SH-SY5Y (cell line): ENCODE results near the gene FH.

Source experiments
- GATA2 ChIP-seq: IDR thresholded peaks from 2 replicates; pipeline ENCODE4 v1.6.1; 2011; ENCODE audit warnings: mild to moderate bottlenecking, low read depth, low read length
- GATA3 ChIP-seq: IDR thresholded peaks from 2 replicates; pipeline ENCODE4 v1.6.1; 2011; ENCODE audit warnings: low read depth, mild to moderate bottlenecking, low read length, moderate library complexity

- no peak for TF ChIP-seq GATA2
- no peak for TF ChIP-seq GATA3
Measured at GRCh38 chr1:241551759-241552638, 32.4 kb upstream of the FH start.
